ENCODE measurements around the gene ZMAT5.

ZMAT5 gene

DNA sequence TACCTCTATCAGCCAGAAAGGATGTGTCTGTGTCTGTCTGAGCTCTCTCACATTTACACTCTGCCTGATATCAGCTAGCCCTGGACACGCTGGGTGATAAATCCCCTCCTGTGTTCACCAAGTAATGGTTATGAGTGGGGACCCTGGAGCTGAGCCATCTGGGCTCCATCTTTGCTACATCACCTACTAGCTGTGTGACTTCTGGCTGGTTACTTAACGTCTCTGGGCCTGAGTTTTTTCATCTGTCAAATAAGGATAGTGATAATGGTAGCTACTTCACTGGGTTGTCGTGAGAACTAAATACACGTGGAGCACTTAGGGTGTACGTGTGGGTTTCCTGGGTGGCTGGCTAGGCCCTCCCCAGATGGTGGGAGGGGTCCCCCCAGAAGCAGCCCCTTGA is 23.3 kb upstream of the ZMAT5 start:
- TF ChIP-seq, protein P1, sequence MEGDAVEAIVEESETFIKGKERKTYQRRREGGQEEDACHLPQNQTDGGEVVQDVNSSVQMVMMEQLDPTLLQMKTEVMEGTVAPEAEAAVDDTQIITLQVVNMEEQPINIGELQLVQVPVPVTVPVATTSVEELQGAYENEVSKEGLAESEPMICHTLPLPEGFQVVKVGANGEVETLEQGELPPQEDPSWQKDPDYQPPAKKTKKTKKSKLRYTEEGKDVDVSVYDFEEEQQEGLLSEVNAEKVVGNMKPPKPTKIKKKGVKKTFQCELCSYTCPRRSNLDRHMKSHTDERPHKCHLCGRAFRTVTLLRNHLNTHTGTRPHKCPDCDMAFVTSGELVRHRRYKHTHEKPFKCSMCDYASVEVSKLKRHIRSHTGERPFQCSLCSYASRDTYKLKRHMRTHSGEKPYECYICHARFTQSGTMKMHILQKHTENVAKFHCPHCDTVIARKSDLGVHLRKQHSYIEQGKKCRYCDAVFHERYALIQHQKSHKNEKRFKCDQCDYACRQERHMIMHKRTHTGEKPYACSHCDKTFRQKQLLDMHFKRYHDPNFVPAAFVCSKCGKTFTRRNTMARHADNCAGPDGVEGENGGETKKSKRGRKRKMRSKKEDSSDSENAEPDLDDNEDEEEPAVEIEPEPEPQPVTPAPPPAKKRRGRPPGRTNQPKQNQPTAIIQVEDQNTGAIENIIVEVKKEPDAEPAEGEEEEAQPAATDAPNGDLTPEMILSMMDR (IDR thresholded peaks at IDR 0.05; ENCODE audit: borderline replicate concordance, control extremely low read depth, extremely low read depth, insufficient read depth, missing control alignments) = no peak
- no peak for DNase-seq (ENCODE audit: low spot score)
- in situ Hi-C loops (cut with MboI; ENCODE audit: low sequenced_read_pairs, unreplicated experiment) = no loop called here

GRCh38 chr22:29788339-29789279 is 21.8 kb upstream of the ZMAT5 start:
- no peak for DNase-seq (ENCODE audit: low spot score)
- TF ChIP-seq, protein P1 (IDR thresholded peaks at IDR 0.05; ENCODE audit: borderline replicate concordance, control extremely low read depth, extremely low read depth, insufficient read depth, missing control alignments) = no peak
- in situ Hi-C loops (cut with MboI; ENCODE audit: low sequenced_read_pairs, unreplicated experiment) = no loop called here

DNA sequence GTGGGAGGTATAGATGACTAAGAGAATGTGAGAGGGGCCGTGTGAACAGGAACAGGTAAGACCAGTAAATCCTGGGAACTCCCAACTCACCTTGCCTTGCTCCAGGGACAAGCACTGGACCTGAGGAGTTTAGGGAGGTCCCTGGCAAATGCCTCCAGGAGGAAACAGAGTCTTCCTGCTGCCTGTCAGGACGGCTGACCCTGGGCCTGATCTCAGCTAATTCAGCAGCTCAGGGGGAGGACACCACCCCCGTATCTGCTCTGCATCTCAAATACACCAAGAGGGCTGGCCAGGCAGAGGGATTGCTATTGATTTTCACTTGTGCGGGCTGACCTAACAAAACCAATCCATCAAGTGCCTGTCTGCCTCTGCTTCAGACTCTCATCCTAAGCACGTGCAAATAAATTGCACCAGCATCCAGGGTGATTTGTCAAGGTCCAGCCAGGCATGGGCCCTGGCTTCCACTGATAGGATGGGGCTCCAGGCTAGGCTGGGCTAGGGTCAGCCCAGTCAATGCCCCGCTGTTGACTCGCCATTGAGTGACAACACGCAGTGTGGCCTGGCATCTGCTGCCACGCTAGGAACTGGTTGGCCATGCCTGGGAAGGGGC is 20.7 kb upstream of the ZMAT5 start:
- in situ Hi-C loops (cut with MboI; ENCODE audit: low sequenced_read_pairs, unreplicated experiment) = no loop called here
- no peak for DNase-seq (ENCODE audit: low spot score)
- TF ChIP-seq, protein P1 (IDR thresholded peaks at IDR 0.05; ENCODE audit: borderline replicate concordance, control extremely low read depth, extremely low read depth, insufficient read depth, missing control alignments) = no peak

DNA sequence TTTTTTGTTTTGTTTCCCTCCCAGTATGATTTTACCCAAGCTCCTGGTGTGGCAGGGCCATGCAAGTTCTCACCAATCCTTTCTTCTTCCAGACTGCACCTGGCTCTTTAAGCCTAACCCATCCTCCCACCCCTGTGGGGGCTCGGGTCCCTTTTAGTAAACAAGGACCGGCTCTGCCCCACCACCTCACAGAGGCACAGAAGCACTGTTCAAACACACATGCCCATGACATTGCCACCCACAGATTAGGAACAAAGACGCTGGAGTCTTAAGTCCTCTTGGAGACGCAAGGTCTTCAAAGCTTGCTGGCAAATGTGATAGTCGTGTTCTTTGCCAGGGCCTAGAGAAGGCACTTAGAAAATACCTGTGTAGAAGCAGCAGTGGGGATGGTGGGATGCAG is 19.2 kb upstream of the ZMAT5 start:
- no peak for DNase-seq (ENCODE audit: low spot score)
- TF ChIP-seq, protein P1 (IDR thresholded peaks at IDR 0.05; ENCODE audit: borderline replicate concordance, control extremely low read depth, extremely low read depth, insufficient read depth, missing control alignments) = no peak
- in situ Hi-C loops (cut with MboI; ENCODE audit: low sequenced_read_pairs, unreplicated experiment) = no loop called here

DNA sequence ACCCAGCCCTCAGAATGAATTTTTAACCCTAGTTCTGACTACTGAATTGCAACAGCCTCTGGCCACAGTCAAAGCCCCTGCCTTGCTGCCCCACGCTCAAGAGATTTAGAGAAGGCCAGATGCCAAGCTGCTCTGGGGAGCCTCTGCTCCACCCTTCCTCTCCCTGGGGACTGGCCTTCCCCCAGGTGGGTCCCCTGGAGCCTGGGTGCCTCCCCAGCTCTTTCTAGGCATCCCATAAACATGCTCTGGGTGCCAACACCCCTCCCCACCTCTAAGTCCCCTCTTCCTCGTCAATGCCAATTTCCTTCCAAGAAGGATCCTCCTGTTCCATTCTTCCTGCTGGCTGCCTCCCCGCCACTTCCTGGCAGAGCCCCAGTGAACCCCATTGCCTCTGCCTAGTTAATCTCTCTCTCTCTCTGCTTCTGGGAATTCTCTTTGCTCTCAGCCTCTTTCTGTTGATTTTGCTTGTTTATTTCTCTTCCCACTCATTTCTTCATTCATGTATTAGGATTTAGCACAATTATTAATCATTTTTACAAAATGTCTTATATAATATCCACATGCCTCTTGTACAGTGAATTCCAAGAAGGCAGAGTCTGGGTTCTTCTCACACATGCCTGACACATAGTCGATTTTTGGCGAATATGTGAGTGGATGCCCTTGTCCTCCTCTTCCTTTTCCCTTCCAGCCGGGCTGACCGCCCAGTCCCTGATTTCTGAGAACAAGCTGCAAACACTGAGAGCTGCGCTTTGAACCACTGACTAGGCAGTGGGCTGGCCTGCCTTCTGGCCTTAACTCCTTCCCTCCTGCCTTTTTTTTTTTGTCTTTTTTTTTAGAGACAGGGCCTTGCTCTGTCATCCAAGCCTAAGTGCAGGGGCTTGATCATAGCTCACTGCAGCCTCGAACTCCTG is 17.9 kb upstream of the ZMAT5 start:
- TF ChIP-seq, protein P1 (IDR thresholded peaks at IDR 0.05; ENCODE audit: borderline replicate concordance, control extremely low read depth, extremely low read depth, insufficient read depth, missing control alignments) = no peak
- DNase-seq (ENCODE audit: low spot score) = no peak
- in situ Hi-C loops (cut with MboI; ENCODE audit: low sequenced_read_pairs, unreplicated experiment) = no loop called here
